Suprapubic skin (tissue), 3 donors: ENCODE measurements around the gene KDM6B.

ENCODE experiments used
- POLR2A ChIP-seq, 2 donors: fragments of 450-650 bp; IDR thresholded peaks; one replicate each; pipeline ENCODE4 v1.6.1; 2017; ENCODE audit warnings: antibody characterized with exemption in 2 of 2, mild to moderate bottlenecking in 2 of 2, moderate library complexity in 2 of 2
- TF ChIP-seq, protein P1 (sequence below), 2 donors: fragments of 200-600 bp in 1 of 2; fragments of 450-650 bp in 1 of 2; sonication (generic) in 1 of 2; IDR thresholded peaks; one replicate each; pipeline ENCODE4 v1.5.1; 2016 to 2019; ENCODE audit warnings: antibody characterized with exemption in 2 of 2, mild to moderate bottlenecking in 1 of 2, moderate library complexity in 1 of 2

DNA sequence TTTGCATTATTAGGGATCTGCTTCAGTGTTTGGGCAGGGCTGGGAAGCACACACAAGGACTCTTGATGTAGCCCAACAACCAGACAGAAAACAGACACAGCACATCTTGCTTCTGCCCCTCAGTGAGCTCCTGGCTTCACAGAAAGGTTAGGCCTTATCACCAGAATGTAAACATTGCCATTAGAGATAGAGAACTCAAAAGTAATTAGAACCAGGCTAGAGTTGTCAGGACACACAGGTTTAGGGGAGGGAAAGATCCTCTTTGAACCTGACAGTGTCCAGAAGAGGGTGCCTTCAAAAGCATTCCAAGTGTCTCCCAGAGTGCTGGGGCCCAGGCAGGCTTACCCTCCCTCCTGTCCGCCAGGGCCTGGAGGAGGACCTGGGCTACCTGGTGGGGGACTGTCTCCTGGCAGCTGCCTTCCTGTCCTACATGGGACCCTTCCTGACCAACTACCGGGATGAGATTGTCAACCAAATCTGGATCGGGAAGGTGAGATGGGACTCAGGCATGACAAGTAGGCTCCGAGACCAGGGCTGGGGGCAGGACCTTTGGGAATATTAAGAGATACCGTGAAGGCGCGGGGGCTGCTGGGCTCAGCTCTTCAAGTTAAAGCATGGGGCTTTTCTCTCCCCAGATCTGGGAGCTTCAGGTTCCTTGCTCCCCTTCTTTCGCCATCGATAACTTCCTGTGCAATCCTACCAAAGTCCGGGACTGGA, 16.9 kb upstream of the KDM6B start:
- no peak for TF ChIP-seq POLR2A (IDR thresholded peaks at IDR 0.05)
- TF ChIP-seq, protein P1, sequence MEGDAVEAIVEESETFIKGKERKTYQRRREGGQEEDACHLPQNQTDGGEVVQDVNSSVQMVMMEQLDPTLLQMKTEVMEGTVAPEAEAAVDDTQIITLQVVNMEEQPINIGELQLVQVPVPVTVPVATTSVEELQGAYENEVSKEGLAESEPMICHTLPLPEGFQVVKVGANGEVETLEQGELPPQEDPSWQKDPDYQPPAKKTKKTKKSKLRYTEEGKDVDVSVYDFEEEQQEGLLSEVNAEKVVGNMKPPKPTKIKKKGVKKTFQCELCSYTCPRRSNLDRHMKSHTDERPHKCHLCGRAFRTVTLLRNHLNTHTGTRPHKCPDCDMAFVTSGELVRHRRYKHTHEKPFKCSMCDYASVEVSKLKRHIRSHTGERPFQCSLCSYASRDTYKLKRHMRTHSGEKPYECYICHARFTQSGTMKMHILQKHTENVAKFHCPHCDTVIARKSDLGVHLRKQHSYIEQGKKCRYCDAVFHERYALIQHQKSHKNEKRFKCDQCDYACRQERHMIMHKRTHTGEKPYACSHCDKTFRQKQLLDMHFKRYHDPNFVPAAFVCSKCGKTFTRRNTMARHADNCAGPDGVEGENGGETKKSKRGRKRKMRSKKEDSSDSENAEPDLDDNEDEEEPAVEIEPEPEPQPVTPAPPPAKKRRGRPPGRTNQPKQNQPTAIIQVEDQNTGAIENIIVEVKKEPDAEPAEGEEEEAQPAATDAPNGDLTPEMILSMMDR (IDR thresholded peaks at IDR 0.05): no peak
